Transverse colon (tissue), 4 donors: ENCODE measurements around the gene TPP2. TPM values are rescaled to one million over a fixed set of nuclear protein-coding genes. Genes with fewer than 3 reads are reported as not detected.

Experiments used
- DNase-seq: peaks from one replicate; pipeline ENCODE4 v3.0.0-alpha.2; 2019
- H3K27ac ChIP-seq, 4 donors: fragments of 200-600 bp; sonication (generic); 2 replicates each; pipeline ENCODE4 v1.5.1; 2016 to 2018; ENCODE audit warnings: inconsistent platforms in 4 of 4
- H3K27me3 ChIP-seq: fragments of 200-600 bp; sonication (generic); 2 replicates; pipeline ENCODE4 v1.5.1; 2017; ENCODE audit warnings: inconsistent platforms
- H3K36me3 ChIP-seq, 4 donors: fragments of 200-600 bp; sonication (generic); 2 replicates each; pipeline ENCODE4 v1.5.1; 2017 to 2019; ENCODE audit warnings: inconsistent platforms in 4 of 4
- H3K4me1 ChIP-seq, 4 donors: fragments of 200-600 bp; sonication (generic); 2 replicates each; pipeline ENCODE4 v1.5.1; 2017 to 2020; ENCODE audit warnings: inconsistent platforms in 4 of 4
- H3K4me3 ChIP-seq, 4 donors: fragments of 200-600 bp; sonication (generic); 1 replicate in 1 of 4; 2 replicates in 3 of 4; pipeline versions ENCODE4 v1.5.1 to v1.6.1; 2017 to 2019; ENCODE audit warnings: inconsistent platforms in 4 of 4
- H3K9me3 ChIP-seq, 2 donors: fragments of 200-600 bp; sonication (generic); 2 replicates each; pipeline ENCODE4 v1.5.1; 2017 to 2019; ENCODE audit warnings: inconsistent platforms in 2 of 2
- CTCF ChIP-seq, 5 experiments: fragments of 200-600 bp in 3 of 5; fragments of 450-650 bp in 2 of 5; sonication (generic) in 3 of 5; IDR thresholded peaks; 1 replicate in 2 of 5; 2 replicates in 3 of 5; pipeline ENCODE4 v1.5.1; 2016 to 2017; ENCODE audit warnings: antibody characterized with exemption in 5 of 5, inconsistent platforms in 3 of 5, mild to moderate bottlenecking in 2 of 5, moderate library complexity in 1 of 5
- EP300 ChIP-seq: sonication (generic); formaldehyde crosslinking; IDR thresholded peaks from one replicate; pipeline ENCODE4 v1.6.1; 2017; ENCODE audit warnings: antibody characterized with exemption, low read depth
- POLR2A ChIP-seq: fragments of 450-650 bp; IDR thresholded peaks from one replicate; pipeline ENCODE4 v1.6.1; 2016; ENCODE audit warnings: antibody characterized with exemption, mild to moderate bottlenecking, moderate library complexity
- POLR2AphosphoS5 ChIP-seq, 3 donors: sonication (generic); formaldehyde crosslinking; IDR thresholded peaks; one replicate each; pipeline ENCODE4 v1.6.1; 2016; ENCODE audit warnings: antibody characterized with exemption in 3 of 3
- WGBS, 2 donors: methylation state at CpG; one replicate each; pipeline ENCODE4 v1.1.5; 2018; ENCODE audit warnings: low coverage in 1 of 2; 5-methylcytosine and 5-hydroxymethylcytosine counted together
- in situ Hi-C, 4 donors: fragments of 200-750 bp; cut with MboI; loops; one replicate each; pipeline versions ENCODE4 v1.15.0 to v1.15.1; 2017; ENCODE audit warnings: low sequenced_read_pairs in 3 of 4, low pct_ligation_motif_present in 1 of 4, low pct_unique_long_range_greater_than_20kb in 1 of 4
- intact Hi-C: fragments of 100-400 bp; cut with DNase I; formaldehyde crosslinking; loops from one replicate; pipeline ENCODE4 v1.15.1; 2023; ENCODE audit warnings: low total_unique reads
- total RNA-seq, 4 donors: library from RNA; depleted of rRNA; stranded (reverse); fragments of >200 nt; gene quantifications; one replicate each; pipeline ENCODE4 v1.1.0, GENCODE V29; 2016

The TPP2 gene
- total RNA-seq, 4 donors from 2014 or later: 19.1 to 47.8 (median 30.3) TPM

DNA sequence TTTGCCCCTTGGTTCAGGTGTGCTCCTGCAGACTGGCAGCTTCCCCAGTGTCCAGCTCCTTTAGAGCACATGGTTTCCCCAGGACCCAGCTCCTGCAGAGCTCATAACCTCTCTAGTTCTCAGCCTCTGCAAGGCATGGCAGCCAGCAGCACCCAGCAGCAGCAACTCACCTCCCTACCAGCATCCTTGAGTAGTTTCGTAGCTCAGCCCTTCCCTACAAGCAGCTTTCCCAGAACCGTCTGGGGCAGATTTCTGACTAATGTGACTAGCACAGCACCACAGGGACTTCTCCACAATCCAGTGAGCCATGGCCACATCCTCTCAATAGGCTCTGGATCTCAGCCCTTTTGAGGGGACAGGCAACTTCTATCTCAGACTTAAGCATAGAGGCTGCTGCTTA is 112.2 kb downstream of the TPP2 start:
- H3K36me3 ChIP-seq: no peaks in the 10 kb centered on the region
- DNase-seq: no peak
- intact Hi-C loops: no loop called here
- H3K4me3 ChIP-seq: no peak overlapping the region
- H3K27ac ChIP-seq: no peak overlapping the region
- TF ChIP-seq EP300 (no peak), POLR2A (no peak), POLR2AphosphoS5 (IDR thresholded peaks at IDR 0.05) (no peak), CTCF (IDR thresholded peaks at IDR 0.05) (no peak)
- in situ Hi-C loops: no loop called here
- no peaks in the 10 kb centered on the region for H3K27me3 ChIP-seq
- H3K9me3 ChIP-seq: no peaks in the 10 kb centered on the region
- H3K4me1 ChIP-seq: no peaks in the 10 kb centered on the region
- 75 to 80% methylated on average over 1 to 2 of the region's 2 CpGs for WGBS, 2 donors

GRCh38 chr13:102709536-102709935 is 112.8 kb downstream of the TPP2 start:
- Histone ChIP-seq H3K4me1 (no peaks in the 10 kb centered on the region), H3K9me3 (no peaks in the 10 kb centered on the region), H3K27me3 (no peaks in the 10 kb centered on the region), H3K36me3 (no peaks in the 10 kb centered on the region), H3K4me3 (no peak overlapping the region), H3K27ac (no peak overlapping the region)
- intact Hi-C loops: no loop called here
- DNase-seq: no peak
- TF ChIP-seq POLR2A (no peak), EP300 (no peak), CTCF (IDR thresholded peaks at IDR 0.05) (no peak), POLR2AphosphoS5 (IDR thresholded peaks at IDR 0.05) (no peak)
- in situ Hi-C loops: no loop called here

- intact Hi-C loops (no loop called here), in situ Hi-C loops (no loop called here)
- Histone ChIP-seq H3K27ac (no peak overlapping the region), H3K27me3 (no peaks in the 10 kb centered on the region), H3K9me3 (no peaks in the 10 kb centered on the region), H3K36me3 (no peaks in the 10 kb centered on the region), H3K4me1 (no peaks in the 10 kb centered on the region), H3K4me3 (no peak overlapping the region)
- TF ChIP-seq EP300: no peak
- TF ChIP-seq POLR2A: no peak
- no peak for TF ChIP-seq POLR2AphosphoS5 (IDR thresholded peaks at IDR 0.05)
- no peak for TF ChIP-seq CTCF (IDR thresholded peaks at IDR 0.05)
- no peak for DNase-seq
- WGBS, 2 donors: 85 to 100% methylated on average over 1 to 9 of the region's 9 CpGs
Observed at GRCh38 chr13:102710261-102710679, 113.5 kb downstream of the TPP2 start.

GRCh38 chr13:102715447-102715846 is 118.7 kb downstream of the TPP2 start:
- Histone ChIP-seq H3K4me3 (no peak overlapping the region), H3K4me1 (no peaks in the 10 kb centered on the region), H3K27me3 (no peaks in the 10 kb centered on the region), H3K9me3 (no peaks in the 10 kb centered on the region), H3K27ac (no peak overlapping the region), H3K36me3 (no peaks in the 10 kb centered on the region)
- intact Hi-C loops (no loop called here), in situ Hi-C loops (no loop called here)
- TF ChIP-seq POLR2AphosphoS5 (IDR thresholded peaks at IDR 0.05): no peak
- TF ChIP-seq POLR2A: no peak
- TF ChIP-seq CTCF (IDR thresholded peaks at IDR 0.05): no peak
- TF ChIP-seq EP300: no peak
- 39 to 43% methylated on average over 1 of the region's 1 CpG for WGBS, 2 donors
- DNase-seq: no peak
